Stimulated activated CD4-positive, alpha-beta T cell treated with anti-CD3 and anti-CD28 coated beads, TNF-alpha, amount 100 ng/mL, for 48 hours (primary cell): ENCODE results near the gene PPHLN1.
A peak's percentile ranks its signal among the peaks of the same experiment; 100 is the strongest.
"Not testable (repeated sequence)": the region's sequence is repeated elsewhere in the genome, so short reads cannot be mapped to it uniquely, and the experiment has no call there.

Source experiments
- DNase-seq, 3 donors: peaks; one replicate each; pipeline ENCODE4 v3.0.0-alpha.2; 2020; ENCODE audit warnings: low read depth in 3 of 3

Gene PPHLN1

DNA sequence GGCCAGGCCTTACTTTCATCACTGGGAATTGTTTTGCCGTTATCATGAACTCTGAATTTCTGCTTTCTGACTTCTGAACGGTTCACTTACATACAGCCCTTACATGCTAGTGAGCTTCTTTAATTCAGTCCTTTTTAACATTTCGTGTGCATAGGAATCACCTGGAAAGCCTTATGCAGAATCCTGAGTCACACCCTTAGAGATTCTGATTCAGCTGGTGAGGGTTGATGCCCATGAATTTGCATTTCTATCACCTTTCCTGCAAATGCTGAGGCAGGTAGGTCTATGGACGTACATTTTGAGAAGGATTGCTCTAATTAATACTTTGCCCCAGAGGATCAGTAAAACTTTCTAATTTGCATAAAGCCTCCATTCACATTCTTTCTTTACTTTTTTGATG lies 44.0 kb downstream of the PPHLN1 start:
- DNase-seq: no peak

DNA sequence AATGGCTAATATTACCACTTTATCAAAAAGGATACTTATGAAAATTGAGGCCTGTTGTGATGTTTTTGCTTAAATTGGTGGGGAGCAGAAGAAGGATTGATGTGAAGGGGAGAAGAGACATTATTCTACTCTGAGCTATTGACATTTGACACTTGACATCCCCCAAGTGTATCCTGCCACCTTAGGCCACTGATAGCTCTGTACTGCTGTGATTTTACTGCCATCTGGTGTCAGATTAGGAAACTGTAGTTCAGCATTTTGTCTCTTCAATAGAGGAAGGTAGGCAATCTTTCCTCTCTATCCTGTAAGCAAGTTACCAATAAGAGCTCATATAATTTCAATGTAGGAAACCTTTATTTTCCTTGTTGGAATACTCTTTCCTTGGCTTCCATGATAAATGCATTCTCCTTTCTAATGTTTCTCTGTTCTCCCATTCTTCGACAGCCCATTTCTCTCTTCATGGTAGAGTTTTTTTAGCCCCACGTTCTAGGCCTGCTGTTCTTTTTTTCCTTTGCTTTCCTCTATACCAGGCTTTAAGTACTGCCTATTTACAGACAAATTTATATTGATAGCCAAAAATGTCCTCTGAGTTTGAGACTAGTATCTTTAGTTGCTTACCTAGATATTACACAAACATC lies 46.3 kb downstream of the PPHLN1 start:
- DNase-seq: peak in 1 of 3 donors; percentile 12

DNA sequence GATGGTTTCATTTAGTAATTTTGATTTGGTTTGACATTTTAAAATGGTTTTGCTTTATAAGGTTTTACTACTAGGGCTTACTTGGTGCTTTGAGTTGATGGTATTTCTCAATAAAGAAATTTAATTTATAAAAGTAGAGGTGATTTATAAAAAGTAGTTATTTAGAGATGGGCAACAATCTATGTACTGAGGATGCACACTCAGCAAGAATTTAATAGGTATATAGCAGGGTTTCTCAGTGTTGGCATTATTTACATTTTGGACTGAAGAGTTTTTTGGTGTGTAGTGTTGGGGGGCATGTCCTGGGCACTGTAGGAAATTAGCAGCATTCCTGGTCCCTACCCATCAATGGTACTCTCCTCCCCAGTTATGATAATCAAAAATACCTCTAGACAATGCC lies 47.7 kb downstream of the PPHLN1 start:
- no peak for DNase-seq

DNA sequence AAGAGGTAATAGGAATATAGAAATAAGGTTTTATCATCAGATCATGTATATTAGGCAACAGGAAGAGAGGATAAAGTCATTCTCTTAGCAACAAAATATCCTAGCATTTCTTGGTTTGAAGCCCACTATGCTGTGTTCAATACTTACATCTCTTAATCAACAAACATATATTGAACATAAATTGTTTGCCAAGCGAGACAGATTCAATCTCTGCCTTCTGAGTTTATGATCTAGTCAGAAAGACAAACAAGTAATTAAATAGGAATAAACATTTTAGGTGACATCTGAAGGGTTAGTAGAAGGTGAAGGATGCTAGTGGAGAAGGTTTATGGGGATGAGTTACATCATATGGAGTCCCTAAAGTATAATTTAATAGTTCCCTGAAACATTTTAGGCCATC lies 54.8 kb downstream of the PPHLN1 start:
- DNase-seq: no peak

DNA sequence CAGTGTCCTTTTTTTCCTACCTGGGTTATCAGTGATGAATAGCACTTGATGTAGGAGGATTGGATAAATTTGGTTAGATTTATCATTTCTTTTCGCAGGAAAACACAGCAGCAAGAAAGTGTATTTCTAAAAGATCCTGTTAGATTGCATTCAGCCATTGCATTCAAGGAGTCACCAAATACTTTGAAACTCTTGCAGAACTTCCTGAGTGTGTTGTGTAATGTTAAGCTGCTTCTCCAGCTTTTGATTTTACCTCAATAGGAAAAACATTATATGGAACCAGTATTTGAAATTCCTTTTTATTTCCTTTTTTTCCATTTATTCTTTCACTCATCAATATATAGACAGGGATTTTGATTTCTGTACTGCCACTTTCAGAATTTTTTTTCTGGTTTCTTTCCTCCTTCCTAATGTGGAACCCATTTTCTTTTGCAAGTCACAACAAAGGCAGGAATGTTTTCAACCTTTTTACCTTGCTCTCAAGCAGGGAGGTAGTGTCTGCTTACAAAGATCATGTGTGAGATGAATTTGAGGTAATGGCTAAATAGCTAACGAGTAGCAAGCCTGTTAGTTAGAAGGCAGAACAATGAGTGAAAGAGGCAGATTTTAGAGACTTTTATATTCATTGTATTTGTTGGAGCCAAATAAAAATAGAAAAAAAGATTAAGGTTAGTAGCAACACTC lies 56.2 kb downstream of the PPHLN1 start:
- DNase-seq: no peak

DNA sequence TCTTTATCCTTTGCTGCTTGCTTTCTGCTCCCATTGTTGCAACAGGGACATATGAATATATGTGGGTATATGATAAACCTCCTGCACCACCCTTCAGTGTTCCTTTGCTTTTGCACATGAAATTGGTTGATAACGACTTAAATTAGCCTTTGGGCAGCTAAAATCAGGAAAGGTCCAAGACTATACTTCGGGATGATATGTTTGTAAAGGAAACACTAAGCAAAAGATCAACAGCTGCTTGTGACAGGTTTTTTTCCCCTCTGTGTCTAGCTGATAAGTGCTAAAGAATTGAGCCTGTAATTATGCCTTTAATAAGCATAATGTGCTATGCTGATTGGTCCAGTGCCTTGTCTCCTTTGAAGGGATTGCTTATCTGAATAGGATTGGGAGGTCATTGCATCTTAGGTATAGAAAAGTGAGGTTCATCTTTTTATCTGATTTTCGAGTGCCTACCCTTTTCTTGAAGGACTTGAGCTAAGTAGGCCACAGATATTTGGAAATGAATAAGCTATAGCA lies 59.4 kb downstream of the PPHLN1 start:
- DNase-seq: no peak

DNA sequence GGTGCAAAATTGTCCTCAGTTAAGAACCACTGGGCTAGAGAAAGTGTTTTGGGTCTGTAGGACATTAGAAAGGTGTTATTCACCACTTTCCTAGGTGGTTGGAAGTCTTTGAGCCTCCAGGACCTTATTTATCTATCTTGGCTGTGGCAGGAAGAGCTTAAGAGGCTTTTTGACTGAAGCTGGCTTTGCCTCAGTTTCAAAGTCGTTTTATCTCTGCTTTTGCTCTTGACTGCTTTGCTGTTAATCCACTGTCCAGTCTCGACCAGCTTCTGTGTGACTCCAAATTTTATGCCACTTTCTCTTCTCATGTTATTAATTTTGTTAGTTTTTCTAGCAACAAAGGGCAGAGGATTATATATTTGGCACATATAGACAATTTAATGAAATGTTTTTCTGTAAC lies 60.3 kb downstream of the PPHLN1 start:
- DNase-seq: no peak

DNA sequence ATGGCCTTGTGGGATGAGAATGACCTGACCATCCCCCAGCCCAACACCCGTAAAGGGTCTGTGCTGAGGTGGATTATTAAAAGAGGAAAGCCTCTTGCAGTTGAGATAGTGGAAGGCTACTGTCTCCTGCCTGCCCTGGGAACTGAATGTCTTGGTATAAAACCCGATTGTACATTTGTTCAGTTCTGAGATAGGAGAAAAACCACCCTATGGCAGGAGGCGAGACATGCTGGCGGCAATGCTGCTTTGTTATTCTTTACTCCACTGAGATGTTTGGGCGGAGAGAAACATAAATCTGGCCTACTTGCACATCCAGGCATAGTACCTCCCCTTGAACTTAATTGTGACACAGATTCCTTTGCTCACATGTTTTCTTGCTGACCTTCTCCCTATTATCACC lies 62.1 kb downstream of the PPHLN1 start:
- not testable (repeated sequence) for DNase-seq

DNA sequence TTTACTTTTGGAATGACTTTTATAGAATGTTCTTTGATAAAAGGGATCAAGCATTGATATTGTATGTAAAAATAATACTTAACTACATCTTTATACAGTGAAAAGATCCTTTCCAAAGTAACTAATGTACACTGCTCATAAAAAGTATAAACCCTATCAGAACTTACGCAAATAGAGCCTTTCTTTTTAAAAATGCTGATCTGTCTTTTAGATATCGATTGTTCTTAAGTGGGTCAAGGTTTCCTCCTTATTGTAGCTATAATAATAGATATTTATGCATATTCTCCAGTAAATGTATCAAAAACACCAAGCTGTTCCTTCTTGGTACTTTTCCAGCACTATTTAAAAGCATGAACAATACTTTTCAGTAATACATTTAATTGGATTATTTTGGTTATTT lies 68.5 kb downstream of the PPHLN1 start:
- DNase-seq: no peak

DNA sequence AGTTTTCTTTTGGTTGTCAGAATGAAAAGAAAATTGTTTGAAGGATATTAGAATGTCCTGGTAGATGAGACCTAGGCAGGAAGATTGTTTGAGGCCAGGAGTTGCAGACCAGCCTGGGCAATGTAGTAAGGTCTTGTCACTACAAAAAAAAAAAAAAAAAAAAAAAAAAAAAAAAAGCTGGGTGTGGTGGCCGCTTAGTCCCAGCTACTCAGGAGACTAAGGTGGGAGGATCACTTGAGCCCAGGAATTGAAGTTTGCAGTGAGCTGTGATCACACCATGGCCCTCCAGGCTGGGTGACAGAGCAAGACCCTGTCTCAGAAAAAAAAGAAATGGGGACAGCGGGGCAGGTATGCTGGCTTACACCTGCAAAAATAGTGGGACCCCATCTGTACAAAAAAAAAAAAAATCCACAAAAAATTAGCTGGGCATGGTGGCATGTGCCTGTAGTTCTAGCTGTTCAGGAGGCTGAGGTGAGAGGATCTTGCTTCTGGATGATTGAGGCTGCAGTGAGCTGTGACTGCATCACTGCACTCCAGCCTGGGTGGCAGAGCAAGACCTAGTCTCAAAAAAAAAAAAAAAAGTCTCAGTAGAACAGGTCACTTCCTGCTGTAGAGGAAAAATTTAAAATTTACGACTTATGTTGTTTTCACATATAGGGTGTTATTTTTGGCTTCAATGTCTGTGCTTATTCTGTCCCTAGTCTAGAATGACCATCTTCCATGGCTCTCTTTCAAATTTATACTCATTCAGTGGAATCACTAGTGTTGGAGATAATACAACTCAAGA lies 70.7 kb downstream of the PPHLN1 start:
- no peak for DNase-seq

DNA sequence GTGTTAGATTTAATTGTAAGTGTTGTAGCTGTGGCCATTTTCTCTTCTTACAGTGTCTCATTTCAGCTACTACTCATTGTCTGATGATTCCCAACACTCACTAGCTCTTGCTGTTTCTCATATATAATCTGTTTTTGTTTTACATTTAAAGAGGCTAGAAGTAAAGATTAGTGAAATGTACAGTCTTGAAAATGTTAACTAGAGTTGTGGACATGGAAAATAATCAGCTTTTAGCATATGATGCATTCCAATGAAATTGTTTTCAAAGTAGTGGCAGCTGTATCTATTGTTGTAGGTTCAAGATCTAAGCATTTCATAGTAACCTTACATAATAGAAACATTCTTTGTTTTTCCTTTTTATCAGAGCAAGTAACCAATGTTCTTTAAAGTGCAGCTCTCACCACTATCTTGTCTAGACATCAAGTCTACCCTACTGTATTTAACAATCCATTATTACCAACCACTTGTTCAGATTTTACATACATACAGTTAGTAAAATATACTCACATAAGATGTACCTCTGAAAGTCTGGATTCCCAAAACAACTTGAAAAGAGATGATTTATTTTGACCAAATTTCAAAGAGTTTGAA lies 76.9 kb downstream of the PPHLN1 start:
- no peak for DNase-seq

DNA sequence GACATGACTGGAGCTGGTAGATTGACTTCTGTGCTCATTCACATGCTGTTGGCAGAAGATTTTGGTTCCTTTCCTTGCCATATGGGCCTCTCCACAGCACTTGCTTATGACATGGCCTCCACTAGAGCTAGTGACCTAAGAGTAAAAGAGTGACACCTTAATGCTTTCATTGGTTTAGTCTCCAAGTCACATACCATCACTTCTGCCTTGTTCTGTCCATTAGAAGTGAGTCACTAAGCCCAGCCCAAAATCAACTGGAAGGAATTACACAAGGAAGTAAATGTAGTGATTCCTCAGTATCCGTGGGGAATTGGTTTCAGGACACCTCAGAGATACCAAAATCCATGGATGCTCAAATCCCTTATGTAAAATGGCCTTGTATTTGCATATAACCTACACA lies 81.3 kb downstream of the PPHLN1 start:
- DNase-seq: no peak

DNA sequence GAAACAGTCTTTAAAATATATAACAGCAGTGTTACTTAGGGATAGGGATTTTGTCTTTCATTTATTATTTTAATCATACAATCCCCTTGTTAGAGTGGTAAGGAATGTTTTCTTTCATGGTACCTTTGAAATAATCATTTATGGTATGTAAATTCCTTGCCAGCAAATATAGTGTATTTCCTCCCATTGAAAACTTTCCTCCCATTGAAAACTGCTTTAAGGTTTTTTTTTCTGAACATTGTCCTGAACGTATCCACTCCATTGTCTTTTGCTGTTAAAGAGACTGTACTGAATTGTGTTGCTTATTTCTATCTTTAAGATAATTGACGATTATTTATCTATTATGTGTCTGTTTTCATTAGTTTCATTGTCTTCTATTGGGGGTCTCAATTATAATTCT lies 83.5 kb downstream of the PPHLN1 start:
- no peak for DNase-seq

DNA sequence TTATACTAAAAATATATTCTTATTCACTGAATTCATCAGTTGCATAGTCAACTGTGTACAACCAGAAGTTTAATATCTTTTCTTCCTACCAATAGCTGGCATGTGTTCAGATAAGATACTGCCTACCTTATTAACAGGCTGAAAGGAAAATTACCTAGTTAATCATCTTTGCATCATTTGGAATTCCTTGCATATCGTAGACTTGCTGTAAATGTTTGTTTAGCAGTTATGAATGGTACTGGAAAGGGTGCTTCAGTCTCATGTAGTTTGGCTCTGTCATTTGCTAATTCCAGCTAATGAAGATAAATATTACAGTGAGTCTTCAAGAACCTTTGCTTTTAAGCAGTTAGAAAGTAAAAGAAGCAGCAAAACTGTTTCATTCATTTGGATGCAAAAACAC lies 84.4 kb downstream of the PPHLN1 start:
- no peak for DNase-seq

DNA sequence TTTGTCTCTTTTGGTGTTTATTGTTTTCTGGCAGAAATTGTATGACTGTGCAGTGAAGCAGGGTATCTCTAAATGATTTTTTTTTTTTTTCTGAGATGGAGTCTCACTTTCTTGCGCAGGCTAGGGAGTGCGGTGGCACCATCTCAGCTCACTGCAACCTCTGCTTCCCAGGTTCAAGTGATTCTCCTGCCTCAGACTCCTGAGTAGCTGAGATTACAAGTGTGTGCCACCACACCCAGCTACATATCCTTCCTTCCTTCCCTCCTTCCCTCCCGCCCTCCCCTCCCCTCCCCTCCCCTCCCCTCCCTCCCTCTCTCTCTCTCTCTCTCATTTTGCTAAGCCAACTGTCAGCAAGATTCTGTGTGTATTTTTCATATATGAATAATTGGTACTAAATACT lies 94.4 kb downstream of the PPHLN1 start:
- DNase-seq: no peak

DNA sequence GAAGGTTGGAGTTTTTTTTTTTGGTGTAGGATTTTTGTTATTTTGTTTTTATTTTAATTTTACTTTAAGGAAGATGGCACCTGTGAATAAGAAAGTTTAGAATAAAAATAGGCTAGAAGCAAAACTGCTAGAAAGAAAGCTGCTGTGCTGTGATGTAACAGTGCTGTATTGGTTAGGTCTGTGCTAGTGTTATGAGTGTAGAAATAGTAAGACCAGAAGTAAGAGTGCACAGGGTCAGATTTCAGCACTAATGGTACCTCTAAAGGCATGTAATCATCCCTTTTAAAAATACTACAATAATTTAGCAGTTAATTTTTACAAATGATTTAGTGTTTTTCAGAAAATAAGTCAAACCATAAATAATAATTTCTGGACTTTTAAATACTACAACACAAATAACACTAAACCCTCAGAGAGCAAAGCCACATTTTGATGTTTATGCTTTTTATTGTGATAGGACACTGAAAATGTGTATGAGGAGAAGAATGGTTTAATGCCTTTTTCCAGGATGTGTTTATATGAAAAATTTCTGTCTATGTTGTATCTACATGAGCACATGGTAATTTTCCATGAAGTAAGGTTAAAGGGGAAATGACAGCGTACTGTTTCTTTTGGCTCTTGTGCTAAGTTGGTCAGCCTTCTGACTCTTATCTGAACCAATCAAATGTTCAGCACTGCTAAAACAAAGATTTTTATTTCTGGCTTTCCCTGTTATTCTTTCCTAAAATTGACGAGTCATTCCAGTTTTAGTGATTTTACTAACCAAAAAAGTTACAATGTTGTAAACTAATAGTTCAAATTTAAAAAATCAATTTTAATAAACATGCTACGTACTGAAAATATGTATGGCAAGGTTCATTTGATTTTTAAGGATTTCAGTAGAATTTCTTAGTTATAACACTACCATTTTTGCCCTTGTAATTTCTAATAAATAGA lies 96.1 kb downstream of the PPHLN1 start:
- no peak for DNase-seq

DNA sequence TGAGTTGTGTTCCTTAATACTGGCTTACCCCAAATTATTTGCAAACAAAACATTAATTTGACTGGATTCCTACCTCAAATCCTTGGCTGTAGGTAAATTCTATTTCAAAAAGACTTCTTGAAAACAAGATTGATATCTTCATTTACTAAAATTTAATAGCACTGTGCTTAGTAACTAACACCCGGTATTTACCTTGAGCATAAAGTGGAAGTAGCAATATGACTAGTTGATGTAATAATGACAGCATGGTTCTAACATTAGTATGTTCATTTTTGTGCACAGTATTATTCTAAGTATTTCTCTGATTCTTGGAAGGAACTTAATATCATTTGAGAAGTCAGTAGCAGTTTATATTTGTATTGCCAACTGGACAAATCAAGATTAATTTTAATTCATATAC lies 96.8 kb downstream of the PPHLN1 start:
- DNase-seq: no peak

DNA sequence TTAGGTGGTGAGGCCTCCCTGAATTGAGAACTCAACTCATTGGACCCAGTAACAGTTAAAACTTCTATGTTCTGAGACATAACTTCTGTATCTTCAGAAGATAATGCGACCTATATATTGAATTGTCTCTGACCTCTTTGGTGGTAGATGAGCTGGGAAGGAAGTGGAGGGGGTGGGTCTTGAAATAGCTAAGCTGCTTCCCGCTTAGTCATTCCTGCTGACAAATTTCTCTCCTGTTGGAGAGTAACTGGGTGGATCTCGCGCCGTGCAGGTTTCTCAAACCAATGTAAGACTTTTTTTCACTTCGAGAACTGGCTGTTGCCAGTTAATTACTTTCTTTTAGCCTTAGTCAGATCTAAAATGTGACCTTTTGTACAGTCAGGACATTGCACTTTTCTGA lies 100.8 kb downstream of the PPHLN1 start:
- DNase-seq: no peak

DNA sequence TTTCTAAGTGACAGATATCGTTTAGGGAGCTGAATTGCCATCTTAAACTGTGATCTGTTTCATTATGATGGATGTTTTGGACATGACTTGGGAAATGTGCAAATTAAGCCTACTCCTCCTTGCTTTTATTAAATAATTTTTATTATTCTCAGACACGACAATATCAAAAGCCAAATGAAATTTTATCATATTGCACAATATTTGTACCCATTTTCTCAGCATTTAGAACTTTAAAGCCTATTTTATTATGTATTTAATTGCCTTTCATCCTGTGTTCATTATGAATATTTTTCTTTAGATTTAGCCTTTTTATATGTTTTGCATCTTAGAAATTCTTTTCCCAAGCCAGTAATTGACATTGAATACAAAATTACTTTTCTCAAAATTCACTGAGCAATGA lies 102.9 kb downstream of the PPHLN1 start:
- DNase-seq: no peak

DNA sequence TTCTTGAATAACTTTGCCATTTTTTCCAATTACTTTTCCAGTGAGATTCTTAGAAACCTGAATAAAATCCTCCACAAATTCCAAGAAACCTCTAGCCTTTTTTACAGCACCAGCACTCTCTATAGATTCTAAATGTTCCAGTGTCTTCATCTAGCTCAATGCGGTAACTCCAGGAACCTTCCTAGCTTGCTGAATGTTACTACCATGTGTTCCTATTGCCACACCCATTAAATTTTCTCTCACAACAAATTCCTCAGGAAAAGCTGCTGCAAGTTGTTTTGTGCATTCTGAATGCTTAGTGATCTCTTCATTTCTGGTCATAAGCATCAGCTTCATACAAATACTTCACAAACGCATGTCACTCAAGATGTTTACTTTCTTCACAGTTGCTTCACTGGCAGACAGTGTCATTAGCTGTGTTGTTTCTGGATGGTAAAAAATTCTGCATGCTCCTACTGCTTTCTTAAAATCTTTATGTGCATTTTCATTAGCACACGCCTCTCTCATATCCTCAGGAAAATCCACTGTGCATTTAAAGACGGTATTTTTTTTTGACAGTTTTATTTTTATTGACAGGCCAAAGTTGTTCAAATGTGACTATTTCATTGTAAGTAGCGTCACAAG lies 106.7 kb downstream of the PPHLN1 start:
- no peak for DNase-seq

DNA sequence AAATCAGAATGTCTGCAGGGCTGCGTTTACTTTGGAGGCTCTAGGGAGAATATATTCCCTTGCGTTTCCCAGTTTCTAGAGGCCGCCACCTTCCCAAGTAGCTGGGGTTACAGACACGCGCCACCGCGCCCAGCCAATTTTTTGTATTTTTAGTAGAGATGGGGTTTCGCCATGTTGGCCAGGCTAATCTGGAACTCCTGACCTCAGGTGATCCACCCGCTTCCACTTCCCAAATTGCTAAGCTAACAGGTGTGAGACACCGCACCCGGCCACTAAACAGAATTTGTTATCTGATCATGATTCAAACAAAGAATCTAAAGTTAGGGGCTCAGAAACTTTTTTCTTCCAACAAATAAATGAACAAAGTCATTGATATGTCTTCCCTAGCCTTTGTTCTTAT lies 114.6 kb downstream of the PPHLN1 start:
- DNase-seq: no peak
